Spleen (tissue), 11 donors: Measurements from ENCODE around the gene DTD1. TPM values are rescaled to one million over a fixed set of nuclear protein-coding genes. Genes with fewer than 3 reads are reported as not detected.

ENCODE experiments used
- DNase-seq: peaks from one replicate; pipeline ENCODE4 v3.0.0-alpha.2; 2020
- H3K27ac ChIP-seq, 8 donors: fragments of 200-600 bp; sonication (generic) in 7 of 8; 1 replicate in 4 of 8; 2 replicates in 4 of 8; pipeline versions ENCODE4 v1.5.0 to v1.8.0; 2016 to 2021; ENCODE audit warnings: inconsistent platforms in 4 of 8, mild to moderate bottlenecking in 4 of 8, moderate library complexity in 1 of 8
- H3K27me3 ChIP-seq, 7 donors: fragments of 200-600 bp; sonication (generic) in 6 of 7; replicated peaks in 1 of 7; 1 replicate in 4 of 7; 2 replicates in 3 of 7; pipeline versions ENCODE4 v1.5.0 to v1.8.0; 2016 to 2021; ENCODE audit warnings: inconsistent platforms in 3 of 7, mild to moderate bottlenecking in 1 of 7
- H3K36me3 ChIP-seq, 6 donors: fragments of 200-600 bp; sonication (generic) in 5 of 6; 1 replicate in 4 of 6; 2 replicates in 2 of 6; pipeline versions ENCODE4 v1.5.0 to v1.8.0; 2016 to 2021; ENCODE audit warnings: inconsistent platforms in 2 of 6
- H3K4me1 ChIP-seq, 6 donors: fragments of 200-600 bp; sonication (generic) in 5 of 6; 1 replicate in 3 of 6; 2 replicates in 3 of 6; pipeline versions ENCODE4 v1.5.0 to v1.8.0; 2016 to 2021; ENCODE audit warnings: inconsistent platforms in 3 of 6
- H3K4me3 ChIP-seq, 8 donors: fragments of 200-600 bp; sonication (generic) in 7 of 8; 1 replicate in 4 of 8; 2 replicates in 4 of 8; pipeline versions ENCODE4 v1.5.0 to v1.8.0; 2016 to 2021; ENCODE audit warnings: inconsistent platforms in 4 of 8, mild to moderate bottlenecking in 4 of 8, moderate library complexity in 2 of 8
- H3K9me3 ChIP-seq, 8 donors: fragments of 200-600 bp; sonication (generic) in 7 of 8; 1 replicate in 4 of 8; 2 replicates in 4 of 8; pipeline versions ENCODE4 v1.5.0 to v1.8.0; 2016 to 2021; ENCODE audit warnings: inconsistent platforms in 4 of 8
- POLR2A ChIP-seq, 3 donors: fragments of 450-650 bp; IDR thresholded peaks; one replicate each; pipeline ENCODE4 v1.5.1; 2017; ENCODE audit warnings: antibody characterized with exemption in 3 of 3, mild to moderate bottlenecking in 1 of 3
- POLR2AphosphoS5 ChIP-seq, 3 donors: sonication (generic); formaldehyde crosslinking; IDR thresholded peaks; one replicate each; pipeline ENCODE4 v1.5.1; 2017; ENCODE audit warnings: antibody characterized with exemption in 3 of 3
- WGBS, 5 donors: extraction: QIAGEN DNeasy Blood & Tissue Kit in 3 of 5; methylation state at CpG; one replicate each; pipeline versions ENCODE4 v1.1.5 to v1.1.7; 2013 to 2018; 5-methylcytosine and 5-hydroxymethylcytosine counted together
- intact Hi-C: fragments of 100-400 bp; cut with DNase I; formaldehyde crosslinking; loops from one replicate; pipeline ENCODE4 v1.15.0; 2023; ENCODE audit warnings: low total_unique reads
- polyA plus RNA-seq, 3 donors: library from polyadenylated mRNA; stranded (reverse); fragments of 200-250 nt; gene quantifications; one replicate each; pipeline ENCODE4 v1.2.1, GENCODE V29; 2013
- total RNA-seq, 7 donors: library from RNA; depleted of rRNA in 3 of 7; stranded (reverse); fragments of >200 nt in 3 of 7; fragmentation: NEBNext Ultra II Directional in 4 of 7; extraction: Animal tissue kit (Norgen Biotek cat#: 25700) in 4 of 7; gene quantifications; one replicate each; pipeline versions ENCODE4 v1.1.0 to v1.2.1, GENCODE V29; 2016 to 2021
- TF ChIP-seq, protein P1 (sequence below), 11 experiments: fragments of 200-600 bp in 7 of 11; fragments of 450-650 bp in 4 of 11; sonication (generic) in 4 of 11; IDR thresholded peaks in 8 of 11; conservative IDR thresholded peaks in 3 of 11; 1 replicate in 7 of 11; 2 replicates in 4 of 11; pipeline versions ENCODE4 v1.4.0 to v1.8.0; 2016 to 2021; ENCODE audit warnings: antibody characterized with exemption in 11 of 11, inconsistent platforms in 4 of 11, mild to moderate bottlenecking in 1 of 11
- donor health status: healthy with polysubstance abuse.
- donor health status: DM: no; HTN: no; CAD: no; lungs with moderate emphysema.
- donor health status: DM: no; HTN: no; CAD: no.
- donor health status: Bipolar disorder and iron deficiency.
- donor health status: healthy.
- donor health status: DM: no; HTN: no; CAD: no.
- donor health status: DM: yes; HTN: yes; CAD: no.

Gene DTD1
- total and polyA plus RNA-seq, 10 donors = 17.4 to 29.7 (median 23.3) TPM

DNA sequence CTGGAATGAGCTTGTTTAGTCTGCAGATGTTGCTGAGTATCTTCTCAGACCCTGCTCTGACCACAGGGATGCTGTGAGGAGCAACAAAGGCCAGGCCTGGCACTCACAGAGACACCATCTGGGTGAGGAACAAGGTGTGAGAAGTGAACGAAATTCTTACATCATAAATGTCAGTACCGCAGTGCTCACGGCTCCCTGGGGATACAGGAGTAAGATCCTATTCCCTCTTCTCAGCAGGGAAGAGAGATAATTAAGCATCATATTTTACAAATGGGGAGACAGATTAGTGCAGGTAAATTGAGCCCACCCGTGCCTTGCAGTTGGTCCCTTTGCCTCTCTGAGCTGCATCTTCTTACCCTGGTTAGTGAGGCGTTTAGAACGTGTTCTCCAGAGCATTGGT, 106.2 kb downstream of the DTD1 start:
- Histone ChIP-seq H3K36me3 (peaks cover 0 to 15% (median 0%) of the 10 kb centered on the region in 6 donors), H3K4me1 (no peaks in the 10 kb centered on the region), H3K27ac (no peak overlapping the region), H3K9me3 (no peaks in the 10 kb centered on the region), H3K4me3 (no peak overlapping the region), H3K27me3 (no peaks in the 10 kb centered on the region)
- DNase-seq = no peak
- TF ChIP-seq POLR2AphosphoS5 (IDR thresholded peaks at IDR 0.05) = no peak
- TF ChIP-seq, protein P1, sequence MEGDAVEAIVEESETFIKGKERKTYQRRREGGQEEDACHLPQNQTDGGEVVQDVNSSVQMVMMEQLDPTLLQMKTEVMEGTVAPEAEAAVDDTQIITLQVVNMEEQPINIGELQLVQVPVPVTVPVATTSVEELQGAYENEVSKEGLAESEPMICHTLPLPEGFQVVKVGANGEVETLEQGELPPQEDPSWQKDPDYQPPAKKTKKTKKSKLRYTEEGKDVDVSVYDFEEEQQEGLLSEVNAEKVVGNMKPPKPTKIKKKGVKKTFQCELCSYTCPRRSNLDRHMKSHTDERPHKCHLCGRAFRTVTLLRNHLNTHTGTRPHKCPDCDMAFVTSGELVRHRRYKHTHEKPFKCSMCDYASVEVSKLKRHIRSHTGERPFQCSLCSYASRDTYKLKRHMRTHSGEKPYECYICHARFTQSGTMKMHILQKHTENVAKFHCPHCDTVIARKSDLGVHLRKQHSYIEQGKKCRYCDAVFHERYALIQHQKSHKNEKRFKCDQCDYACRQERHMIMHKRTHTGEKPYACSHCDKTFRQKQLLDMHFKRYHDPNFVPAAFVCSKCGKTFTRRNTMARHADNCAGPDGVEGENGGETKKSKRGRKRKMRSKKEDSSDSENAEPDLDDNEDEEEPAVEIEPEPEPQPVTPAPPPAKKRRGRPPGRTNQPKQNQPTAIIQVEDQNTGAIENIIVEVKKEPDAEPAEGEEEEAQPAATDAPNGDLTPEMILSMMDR (IDR thresholded peaks at IDR 0.05 in 8 of 11, conservative IDR thresholded peaks at IDR 0.05 in 3 of 11) = no peak
- 92 to 96% (median 92%) methylated on average over 6 of the region's 6 CpGs for WGBS, 5 donors
- intact Hi-C loops = no loop called here

DNA sequence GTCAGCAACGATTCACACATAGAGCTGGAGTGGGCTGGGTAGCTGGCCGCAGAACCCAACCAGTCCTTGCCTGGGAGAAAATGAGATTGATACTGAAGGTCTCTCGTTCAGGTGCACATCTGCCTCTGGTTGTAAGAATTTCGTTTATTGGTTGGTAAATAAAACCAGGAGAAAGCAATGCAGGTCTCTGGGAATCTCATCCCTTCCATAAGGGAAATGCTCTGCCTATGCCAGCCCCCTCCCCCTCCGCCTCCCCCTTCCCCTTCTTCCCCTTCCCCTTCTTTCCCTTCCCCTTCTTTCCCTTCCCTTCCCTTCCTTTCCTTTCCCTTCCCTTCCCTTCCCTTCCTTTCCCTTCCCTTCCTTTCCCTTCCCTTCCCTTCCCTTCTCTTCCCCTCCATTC, 107.3 kb downstream of the DTD1 start:
- no peak for DNase-seq
- Histone ChIP-seq H3K27me3 (no peaks in the 10 kb centered on the region), H3K27ac (no peak overlapping the region), H3K4me3 (no peak overlapping the region), H3K4me1 (no peaks in the 10 kb centered on the region), H3K9me3 (no peaks in the 10 kb centered on the region), H3K36me3 (peaks cover 0 to 15% (median 0%) of the 10 kb centered on the region in 6 donors)
- WGBS, 5 donors = 77 to 89% (median 83%) methylated on average over 4 to 5 of the region's 5 CpGs
- TF ChIP-seq, protein P1 (IDR thresholded peaks at IDR 0.05 in 8 of 11, conservative IDR thresholded peaks at IDR 0.05 in 3 of 11) = no peak
- TF ChIP-seq POLR2A (IDR thresholded peaks at IDR 0.05) = no peak
- TF ChIP-seq POLR2AphosphoS5 (IDR thresholded peaks at IDR 0.05) = no peak
- intact Hi-C loops = no loop called here

DNA sequence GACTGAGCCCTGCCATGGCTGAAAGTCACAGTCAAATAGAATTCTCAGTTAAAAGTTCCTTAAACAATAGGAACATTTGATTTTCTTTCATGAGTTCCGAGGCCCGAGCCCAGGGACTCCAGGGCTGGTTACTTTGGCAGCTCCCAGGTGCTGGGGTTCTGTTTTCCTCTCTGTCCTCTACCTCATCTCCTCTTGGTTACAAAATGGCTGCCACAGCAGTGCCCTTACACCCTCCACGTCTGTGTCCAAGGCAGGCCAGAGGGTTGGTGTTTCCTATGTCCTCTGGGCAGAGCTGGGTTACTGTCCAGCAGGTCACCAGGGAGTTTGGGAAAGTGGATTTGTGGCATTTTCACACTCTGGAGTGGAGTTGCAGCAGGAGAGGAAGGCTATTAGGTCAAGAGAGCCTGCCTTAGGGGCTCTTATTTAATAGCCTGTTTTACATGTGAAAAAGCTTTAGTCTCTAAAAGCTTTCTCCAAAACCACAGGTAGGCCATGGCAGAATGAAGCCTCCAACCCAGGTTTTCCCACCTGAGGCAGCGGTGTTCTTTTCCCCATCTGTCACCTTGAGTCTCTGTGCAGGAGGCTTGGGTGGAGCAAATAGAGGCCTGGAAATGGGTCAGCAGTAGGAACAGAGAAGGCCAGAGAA, 111.0 kb downstream of the DTD1 start:
- H3K27me3 ChIP-seq = no peaks in the 10 kb centered on the region
- no peak overlapping the region for H3K27ac ChIP-seq
- peaks cover 0 to 13% (median 0%) of the 10 kb centered on the region in 6 donors for H3K36me3 ChIP-seq
- peaks cover 0 to under 1% (median 0%) of the 10 kb centered on the region in 6 donors for H3K4me1 ChIP-seq
- no peak overlapping the region for H3K4me3 ChIP-seq
- TF ChIP-seq POLR2A (IDR thresholded peaks at IDR 0.05) (no peak), POLR2AphosphoS5 (IDR thresholded peaks at IDR 0.05) (no peak)
- TF ChIP-seq, protein P1 (IDR thresholded peaks at IDR 0.05 in 8 of 11, conservative IDR thresholded peaks at IDR 0.05 in 3 of 11) = no peak
- intact Hi-C loops = no loop called here
- 94 to 98% (median 94%) methylated on average over 4 of the region's 4 CpGs for WGBS, 5 donors
- H3K9me3 ChIP-seq = no peaks in the 10 kb centered on the region
- DNase-seq = no peak

DNA sequence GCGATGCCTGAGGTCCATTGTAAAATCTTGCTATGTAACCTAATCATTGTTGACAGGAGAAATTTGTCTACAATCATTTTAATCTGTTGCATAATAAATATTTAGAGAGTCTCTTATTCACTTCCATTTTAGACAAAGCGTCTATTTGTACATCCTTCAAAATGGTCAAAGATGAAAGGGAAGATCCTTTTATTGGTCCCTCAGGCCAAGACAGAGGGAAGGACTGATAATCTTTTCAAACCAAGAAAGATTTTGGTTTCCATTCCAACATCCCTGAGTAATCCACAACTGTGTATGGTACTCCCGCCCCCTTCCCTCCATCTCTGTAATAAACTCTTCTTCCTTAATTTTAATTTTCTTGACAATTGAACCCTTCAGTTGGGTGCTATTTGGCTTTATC, 114.1 kb downstream of the DTD1 start:
- no peaks in the 10 kb centered on the region for H3K9me3 ChIP-seq
- WGBS, 5 donors = 67 to 96% (median 85%) methylated on average over 3 of the region's 3 CpGs
- no peak overlapping the region for H3K27ac ChIP-seq
- peaks cover 0 to 7% (median 0%) of the 10 kb centered on the region in 6 donors for H3K36me3 ChIP-seq
- no peak overlapping the region for H3K4me3 ChIP-seq
- intact Hi-C loops = no loop called here
- TF ChIP-seq, protein P1 (IDR thresholded peaks at IDR 0.05 in 8 of 11, conservative IDR thresholded peaks at IDR 0.05 in 3 of 11) = no peak
- TF ChIP-seq POLR2A (IDR thresholded peaks at IDR 0.05) (no peak), POLR2AphosphoS5 (IDR thresholded peaks at IDR 0.05) (no peak)
- H3K4me1 ChIP-seq = peaks cover 0 to 17% (median 12%) of the 10 kb centered on the region in 6 donors
- no peak for DNase-seq
- no peaks in the 10 kb centered on the region for H3K27me3 ChIP-seq
